SK-N-SH treated with all-trans-retinoic acid at 6 μM for 48 hours (cell line): Measurements from ENCODE around the gene NCK2.

Experiments used
- BACH2 ChIP-seq: fragments of 250-450 bp; sonication (Bioruptor Pico); IDR thresholded peaks from 2 replicates; pipeline ENCODE4 v1.9.0; 2021; ENCODE audit warnings: mild to moderate bottlenecking, borderline replicate concordance
- GLIS3 ChIP-seq: fragments of 250-450 bp; sonication (Bioruptor Pico); IDR thresholded peaks from 2 replicates; pipeline ENCODE4 v1.5.0; 2020; ENCODE audit warnings: mild to moderate bottlenecking, moderate library complexity
- RARB ChIP-seq: fragments of 250-450 bp; sonication (Bioruptor Pico); IDR thresholded peaks from 2 replicates; pipeline ENCODE4 v1.8.0; 2021; ENCODE audit warnings: mild to moderate bottlenecking, moderate library complexity
- ZFP30 ChIP-seq: fragments of 450-650 bp; formaldehyde crosslinking; IDR thresholded peaks from 2 replicates; pipeline ENCODE4 v1.5.0; 2022; ENCODE audit warnings: mild to moderate bottlenecking, moderate library complexity

GRCh38 chr2:105763076-105763475 is 18.4 kb downstream of the NCK2 start:
- TF ChIP-seq RARB (CRISPR knock-in tag) (no peak), GLIS3 (no peak), BACH2 (CRISPR knock-in tag) (no peak), ZFP30 (CRISPR knock-in tag) (no peak)
